ENCODE results near the gene WDR82. TPM values are rescaled to one million over a fixed set of nuclear protein-coding genes. Genes with fewer than 3 reads are reported as not detected.

The WDR82 gene
- total and polyA plus RNA-seq, 2 experiments from 2014 or later: 25.2 to 71.8 TPM

DNA sequence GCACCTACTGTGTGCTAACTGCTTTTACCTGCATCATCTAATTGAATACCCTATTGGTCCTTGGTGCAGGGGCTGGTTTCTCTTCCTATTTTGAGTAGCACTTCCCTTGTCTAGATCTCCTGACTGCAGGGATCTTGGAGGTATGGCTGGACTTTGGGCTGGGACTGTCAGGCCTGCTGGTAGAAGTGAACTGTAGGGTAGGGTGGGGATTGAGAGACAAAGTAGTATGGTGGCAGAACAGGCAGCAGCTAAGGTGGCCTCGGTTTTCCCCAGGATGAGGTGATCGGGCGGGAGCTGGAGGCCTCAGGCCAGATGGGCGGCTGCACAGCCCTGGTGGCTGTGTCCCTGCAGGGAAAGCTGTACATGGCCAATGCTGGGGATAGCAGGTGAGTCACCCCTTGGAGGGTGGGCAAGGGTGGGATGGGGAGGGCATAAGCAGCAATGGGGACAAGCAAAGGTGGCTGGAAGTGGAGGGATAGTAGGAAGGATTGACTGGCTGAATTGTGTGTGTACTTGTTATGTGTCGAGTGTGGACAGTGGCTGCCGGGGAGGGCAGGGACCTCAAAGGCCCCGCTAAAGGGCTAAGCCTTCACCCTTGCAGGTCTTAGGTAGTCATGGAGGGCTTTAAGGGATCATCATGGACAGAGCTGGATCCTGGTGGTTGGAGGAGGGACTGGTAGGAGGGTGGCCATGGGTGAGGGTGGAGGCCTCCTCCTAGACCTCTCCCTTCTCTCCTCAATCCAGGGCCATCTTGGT is 30.9 kb downstream of the WDR82 start:
- no peak overlapping the region for H3K4me2 ChIP-seq
- H3K27me3 Mint-ChIP-seq (ENCODE audit: insufficient read depth, low read depth, poor library complexity): peaks cover 52% of the 10 kb centered on the region
- TF ChIP-seq POLR2AphosphoS5 (IDR thresholded peaks at IDR 0.05; ENCODE audit: low read depth): no peak
- no peak for TF ChIP-seq ZNF114 (CRISPR knock-in tag; IDR thresholded peaks at IDR 0.05)
- TF ChIP-seq, protein P1, sequence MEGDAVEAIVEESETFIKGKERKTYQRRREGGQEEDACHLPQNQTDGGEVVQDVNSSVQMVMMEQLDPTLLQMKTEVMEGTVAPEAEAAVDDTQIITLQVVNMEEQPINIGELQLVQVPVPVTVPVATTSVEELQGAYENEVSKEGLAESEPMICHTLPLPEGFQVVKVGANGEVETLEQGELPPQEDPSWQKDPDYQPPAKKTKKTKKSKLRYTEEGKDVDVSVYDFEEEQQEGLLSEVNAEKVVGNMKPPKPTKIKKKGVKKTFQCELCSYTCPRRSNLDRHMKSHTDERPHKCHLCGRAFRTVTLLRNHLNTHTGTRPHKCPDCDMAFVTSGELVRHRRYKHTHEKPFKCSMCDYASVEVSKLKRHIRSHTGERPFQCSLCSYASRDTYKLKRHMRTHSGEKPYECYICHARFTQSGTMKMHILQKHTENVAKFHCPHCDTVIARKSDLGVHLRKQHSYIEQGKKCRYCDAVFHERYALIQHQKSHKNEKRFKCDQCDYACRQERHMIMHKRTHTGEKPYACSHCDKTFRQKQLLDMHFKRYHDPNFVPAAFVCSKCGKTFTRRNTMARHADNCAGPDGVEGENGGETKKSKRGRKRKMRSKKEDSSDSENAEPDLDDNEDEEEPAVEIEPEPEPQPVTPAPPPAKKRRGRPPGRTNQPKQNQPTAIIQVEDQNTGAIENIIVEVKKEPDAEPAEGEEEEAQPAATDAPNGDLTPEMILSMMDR (conservative IDR thresholded peaks at IDR 0.05; ENCODE audit: low read depth in 2 of 2): no peak
- no peak for TF ChIP-seq STAT1 (IDR thresholded peaks at IDR 0.05; ENCODE audit: unreplicated experiment)
- TF ChIP-seq, protein P2, sequence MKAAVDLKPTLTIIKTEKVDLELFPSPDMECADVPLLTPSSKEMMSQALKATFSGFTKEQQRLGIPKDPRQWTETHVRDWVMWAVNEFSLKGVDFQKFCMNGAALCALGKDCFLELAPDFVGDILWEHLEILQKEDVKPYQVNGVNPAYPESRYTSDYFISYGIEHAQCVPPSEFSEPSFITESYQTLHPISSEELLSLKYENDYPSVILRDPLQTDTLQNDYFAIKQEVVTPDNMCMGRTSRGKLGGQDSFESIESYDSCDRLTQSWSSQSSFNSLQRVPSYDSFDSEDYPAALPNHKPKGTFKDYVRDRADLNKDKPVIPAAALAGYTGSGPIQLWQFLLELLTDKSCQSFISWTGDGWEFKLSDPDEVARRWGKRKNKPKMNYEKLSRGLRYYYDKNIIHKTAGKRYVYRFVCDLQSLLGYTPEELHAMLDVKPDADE (IDR thresholded peaks at IDR 0.05): no peak
- no peak for TF ChIP-seq NANOG (IDR thresholded peaks at IDR 0.05; ENCODE audit: borderline replicate concordance)
- TF ChIP-seq CREB1 (CRISPR knock-in tag; IDR thresholded peaks at IDR 0.05; ENCODE audit: low read depth): no peak
- no peak for TF ChIP-seq JUNB (IDR thresholded peaks at IDR 0.05; ENCODE audit: unreplicated experiment)
- TF ChIP-seq ZNF331 (CRISPR knock-in tag; IDR thresholded peaks at IDR 0.05; ENCODE audit: low read depth): no peak
- TF ChIP-seq, protein P3, sequence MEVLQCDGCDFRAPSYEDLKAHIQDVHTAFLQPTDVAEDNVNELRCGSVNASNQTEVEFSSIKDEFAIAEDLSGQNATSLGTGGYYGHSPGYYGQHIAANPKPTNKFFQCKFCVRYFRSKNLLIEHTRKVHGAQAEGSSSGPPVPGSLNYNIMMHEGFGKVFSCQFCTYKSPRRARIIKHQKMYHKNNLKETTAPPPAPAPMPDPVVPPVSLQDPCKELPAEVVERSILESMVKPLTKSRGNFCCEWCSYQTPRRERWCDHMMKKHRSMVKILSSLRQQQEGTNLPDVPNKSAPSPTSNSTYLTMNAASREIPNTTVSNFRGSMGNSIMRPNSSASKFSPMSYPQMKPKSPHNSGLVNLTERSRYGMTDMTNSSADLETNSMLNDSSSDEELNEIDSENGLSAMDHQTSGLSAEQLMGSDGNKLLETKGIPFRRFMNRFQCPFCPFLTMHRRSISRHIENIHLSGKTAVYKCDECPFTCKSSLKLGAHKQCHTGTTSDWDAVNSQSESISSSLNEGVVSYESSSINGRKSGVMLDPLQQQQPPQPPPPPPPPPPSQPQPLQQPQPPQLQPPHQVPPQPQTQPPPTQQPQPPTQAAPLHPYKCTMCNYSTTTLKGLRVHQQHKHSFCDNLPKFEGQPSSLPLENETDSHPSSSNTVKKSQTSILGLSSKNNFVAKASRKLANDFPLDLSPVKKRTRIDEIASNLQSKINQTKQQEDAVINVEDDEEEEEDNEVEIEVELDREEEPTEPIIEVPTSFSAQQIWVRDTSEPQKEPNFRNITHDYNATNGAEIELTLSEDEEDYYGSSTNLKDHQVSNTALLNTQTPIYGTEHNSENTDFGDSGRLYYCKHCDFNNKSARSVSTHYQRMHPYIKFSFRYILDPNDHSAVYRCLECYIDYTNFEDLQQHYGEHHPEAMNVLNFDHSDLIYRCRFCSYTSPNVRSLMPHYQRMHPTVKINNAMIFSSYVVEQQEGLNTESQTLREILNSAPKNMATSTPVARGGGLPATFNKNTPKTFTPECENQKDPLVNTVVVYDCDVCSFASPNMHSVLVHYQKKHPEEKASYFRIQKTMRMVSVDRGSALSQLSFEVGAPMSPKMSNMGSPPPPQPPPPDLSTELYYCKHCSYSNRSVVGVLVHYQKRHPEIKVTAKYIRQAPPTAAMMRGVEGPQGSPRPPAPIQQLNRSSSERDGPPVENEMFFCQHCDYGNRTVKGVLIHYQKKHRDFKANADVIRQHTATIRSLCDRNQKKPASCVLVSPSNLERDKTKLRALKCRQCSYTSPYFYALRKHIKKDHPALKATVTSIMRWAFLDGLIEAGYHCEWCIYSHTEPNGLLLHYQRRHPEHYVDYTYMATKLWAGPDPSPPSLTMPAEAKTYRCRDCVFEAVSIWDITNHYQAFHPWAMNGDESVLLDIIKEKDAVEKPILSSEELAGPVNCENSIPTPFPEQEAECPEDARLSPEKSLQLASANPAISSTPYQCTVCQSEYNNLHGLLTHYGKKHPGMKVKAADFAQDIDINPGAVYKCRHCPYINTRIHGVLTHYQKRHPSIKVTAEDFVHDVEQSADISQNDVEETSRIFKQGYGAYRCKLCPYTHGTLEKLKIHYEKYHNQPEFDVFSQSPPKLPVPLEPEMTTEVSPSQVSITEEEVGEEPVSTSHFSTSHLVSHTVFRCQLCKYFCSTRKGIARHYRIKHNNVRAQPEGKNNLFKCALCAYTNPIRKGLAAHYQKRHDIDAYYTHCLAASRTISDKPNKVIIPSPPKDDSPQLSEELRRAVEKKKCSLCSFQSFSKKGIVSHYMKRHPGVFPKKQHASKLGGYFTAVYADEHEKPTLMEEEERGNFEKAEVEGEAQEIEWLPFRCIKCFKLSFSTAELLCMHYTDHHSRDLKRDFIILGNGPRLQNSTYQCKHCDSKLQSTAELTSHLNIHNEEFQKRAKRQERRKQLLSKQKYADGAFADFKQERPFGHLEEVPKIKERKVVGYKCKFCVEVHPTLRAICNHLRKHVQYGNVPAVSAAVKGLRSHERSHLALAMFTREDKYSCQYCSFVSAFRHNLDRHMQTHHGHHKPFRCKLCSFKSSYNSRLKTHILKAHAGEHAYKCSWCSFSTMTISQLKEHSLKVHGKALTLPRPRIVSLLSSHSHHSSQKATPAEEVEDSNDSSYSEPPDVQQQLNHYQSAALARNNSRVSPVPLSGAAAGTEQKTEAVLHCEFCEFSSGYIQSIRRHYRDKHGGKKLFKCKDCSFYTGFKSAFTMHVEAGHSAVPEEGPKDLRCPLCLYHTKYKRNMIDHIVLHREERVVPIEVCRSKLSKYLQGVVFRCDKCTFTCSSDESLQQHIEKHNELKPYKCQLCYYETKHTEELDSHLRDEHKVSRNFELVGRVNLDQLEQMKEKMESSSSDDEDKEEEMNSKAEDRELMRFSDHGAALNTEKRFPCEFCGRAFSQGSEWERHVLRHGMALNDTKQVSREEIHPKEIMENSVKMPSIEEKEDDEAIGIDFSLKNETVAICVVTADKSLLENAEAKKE (CRISPR knock-in tag; IDR thresholded peaks at IDR 0.05): no peak
- no peak for TF ChIP-seq REST (IDR thresholded peaks at IDR 0.05; ENCODE audit: unreplicated experiment)
- TF ChIP-seq EZH2 (IDR thresholded peaks at IDR 0.05; ENCODE audit: low read depth, unreplicated experiment): no peak
- TF ChIP-seq EZH2phosphoT487 (IDR thresholded peaks at IDR 0.05; ENCODE audit: unreplicated experiment): no peak
- no peak overlapping the region for H3K4me3 ChIP-seq
- peaks cover 6% of the 10 kb centered on the region; the same call in 2 of the 3 replicates for H3K9me3 Mint-ChIP-seq
- no peak overlapping the region for H3K27ac ChIP-seq (ENCODE audit: low read depth)
- peaks cover 44% of the 10 kb centered on the region for H3K27me3 ChIP-seq (ENCODE audit: insufficient read depth)
- ATAC-seq (no peak), DNase-seq (ENCODE audit: low spot score) (no peak)
- no peaks in the 10 kb centered on the region for H3K79me2 ChIP-seq (replicated peaks; ENCODE audit: insufficient read depth)
- H3K27ac Mint-ChIP-seq: no peak overlapping the region
- H4K20me1 ChIP-seq (replicated peaks; ENCODE audit: insufficient read depth): peaks cover 6% of the 10 kb centered on the region; the same call in 1 of the 2 replicates
- peaks cover 7% of the 10 kb centered on the region; the same call in 2 of the 3 replicates for H3K36me3 Mint-ChIP-seq (ENCODE audit: low read depth)
- H2AFZ ChIP-seq: no peak overlapping the region
- peaks cover 8% of the 10 kb centered on the region for H3F3A ChIP-seq (replicated peaks; ENCODE audit: low read depth)
- H3K36me3 ChIP-seq (ENCODE audit: insufficient read depth): peaks cover 3% of the 10 kb centered on the region; the same call in 1 of the 2 replicates
- no peaks in the 10 kb centered on the region for H3K9me2 ChIP-seq (ENCODE audit: insufficient read depth)
- H3K4me1 Mint-ChIP-seq: peaks cover 5% of the 10 kb centered on the region
- peaks cover 11% of the 10 kb centered on the region; the same call in 1 of the 2 replicates for H3K4me1 ChIP-seq (ENCODE audit: insufficient read depth)
- no peak overlapping the region; the same call in 2 of the 3 replicates for H3K4me3 Mint-ChIP-seq

Measured in GM23338 (cell line).